GM13976 (cell line): ENCODE measurements around the gene OR51A4.

Experiments used
- DNase-seq: peaks from one replicate; pipeline ENCODE4 v3.0.0; 2012; ENCODE audit warnings: low spot score
- in situ Hi-C: fragments of 300-500 bp; cut with MboI; formaldehyde crosslinking; loops from one replicate; pipeline ENCODE4 v1.12.0; 2022; ENCODE audit warnings: low sequenced_read_pairs, mixed read lengths, inconsistent platforms; ENCODE audit not compliant: unreplicated experiment
- TF ChIP-seq, protein P1 (sequence below): IDR thresholded peaks from 2 replicates; pipeline ENCODE4 v1.5.1; 2012; ENCODE audit warnings: borderline replicate concordance, mild to moderate bottlenecking; ENCODE audit not compliant: insufficient read depth; ENCODE audit errors: extremely low read depth, missing control alignments, control extremely low read depth

Gene OR51A4

GRCh38 chr11:4947505-4947904, at the start of gene OR51A4:
Gene OR51A4 (minus strand): TSS chr11:4947605. CDS start chr11:4947100, 505 bp downstream.
- TF ChIP-seq, protein P1, sequence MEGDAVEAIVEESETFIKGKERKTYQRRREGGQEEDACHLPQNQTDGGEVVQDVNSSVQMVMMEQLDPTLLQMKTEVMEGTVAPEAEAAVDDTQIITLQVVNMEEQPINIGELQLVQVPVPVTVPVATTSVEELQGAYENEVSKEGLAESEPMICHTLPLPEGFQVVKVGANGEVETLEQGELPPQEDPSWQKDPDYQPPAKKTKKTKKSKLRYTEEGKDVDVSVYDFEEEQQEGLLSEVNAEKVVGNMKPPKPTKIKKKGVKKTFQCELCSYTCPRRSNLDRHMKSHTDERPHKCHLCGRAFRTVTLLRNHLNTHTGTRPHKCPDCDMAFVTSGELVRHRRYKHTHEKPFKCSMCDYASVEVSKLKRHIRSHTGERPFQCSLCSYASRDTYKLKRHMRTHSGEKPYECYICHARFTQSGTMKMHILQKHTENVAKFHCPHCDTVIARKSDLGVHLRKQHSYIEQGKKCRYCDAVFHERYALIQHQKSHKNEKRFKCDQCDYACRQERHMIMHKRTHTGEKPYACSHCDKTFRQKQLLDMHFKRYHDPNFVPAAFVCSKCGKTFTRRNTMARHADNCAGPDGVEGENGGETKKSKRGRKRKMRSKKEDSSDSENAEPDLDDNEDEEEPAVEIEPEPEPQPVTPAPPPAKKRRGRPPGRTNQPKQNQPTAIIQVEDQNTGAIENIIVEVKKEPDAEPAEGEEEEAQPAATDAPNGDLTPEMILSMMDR = no peak
- in situ Hi-C loops = no loop called here
- no peak for DNase-seq

DNA sequence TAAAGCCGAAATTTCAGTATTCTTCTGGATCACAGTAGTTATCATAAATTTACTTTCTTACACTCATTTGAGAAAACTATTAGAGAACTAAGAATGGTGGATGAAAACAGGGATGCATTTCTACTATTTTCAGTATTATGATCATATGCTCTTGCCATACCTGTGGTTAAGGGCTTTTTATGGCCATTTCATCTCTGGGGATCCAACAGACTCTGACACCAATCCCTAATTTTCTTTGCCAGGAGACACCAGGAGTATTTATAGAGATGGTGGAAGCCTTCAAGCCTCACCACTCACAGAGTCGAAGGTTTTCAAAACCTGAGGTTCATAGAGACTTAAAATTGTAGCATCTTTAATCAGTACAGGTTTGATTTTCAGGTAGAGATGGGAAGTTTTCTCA, 47.1 kb upstream of the OR51A4 start, which contains the start of gene OR51L1:
OR51L1 (plus strand) TSS at position 301 of the 400 bp plus-strand sequence. CDS start 4,132 bp downstream, outside the sequence.
- in situ Hi-C loops = no loop called here
- DNase-seq = no peak

GRCh38 chr11:4991060-4991459, 43.7 kb upstream of the OR51A4 start:
- TF ChIP-seq, protein P1 = no peak
- DNase-seq = no peak
- in situ Hi-C loops = no loop called here

More for the DNA sequence above, 47.1 kb upstream of the OR51A4 start, which contains the start of gene OR51L1:
- TF ChIP-seq, protein P1 = no peak

- in situ Hi-C loops = no loop called here
- DNase-seq = no peak
- TF ChIP-seq, protein P1 = no peak
Observed at GRCh38 chr11:4983841-4984240, 36.4 kb upstream of the OR51A4 start.

- in situ Hi-C loops = no loop called here
- DNase-seq = no peak
Observed at GRCh38 chr11:4982678-4983077, 35.3 kb upstream of the OR51A4 start.

DNA sequence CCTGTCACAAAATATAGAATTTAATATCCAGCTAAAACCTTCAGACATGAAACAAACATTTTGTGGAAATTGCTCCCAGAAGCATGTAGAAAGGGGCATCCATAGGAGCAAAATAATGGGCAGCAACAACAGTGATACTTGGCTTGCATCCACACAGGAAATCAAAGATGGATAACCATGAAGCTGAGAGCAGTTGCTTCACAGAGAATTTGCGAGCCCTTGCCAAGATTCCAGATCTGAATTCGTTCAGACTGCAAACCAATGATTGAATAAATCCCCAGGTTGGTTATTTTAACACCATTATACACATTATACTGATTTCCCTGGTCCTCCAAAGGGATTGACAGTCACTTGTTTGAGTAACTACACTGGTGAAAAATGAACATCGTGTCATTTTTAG, 31.6 kb upstream of the OR51A4 start:
- TF ChIP-seq, protein P1 = no peak
- in situ Hi-C loops = no loop called here
- DNase-seq = no peak

More at GRCh38 chr11:4982678-4983077, 35.3 kb upstream of the OR51A4 start:
- TF ChIP-seq, protein P1 = no peak
